Cardiac septum (tissue), 1 donor: Measurements from ENCODE around the gene CACNB4. TPM values are rescaled to one million over a fixed set of nuclear protein-coding genes. Genes with fewer than 3 reads are reported as not detected.

ENCODE experiments used
- DNase-seq: peaks from one replicate; pipeline ENCODE4 v3.0.0-alpha.2; 2020; ENCODE audit warnings: low spot score
- intact Hi-C: fragments of 100-400 bp; cut with DNase I; formaldehyde crosslinking; loops from one replicate; pipeline ENCODE4 v1.14.0; 2022
- total RNA-seq: library from RNA; stranded (reverse); fragmentation: NEBNext Ultra II Directional; extraction: Animal tissue kit (Norgen Biotek cat#: 25700); gene quantifications from one replicate; pipeline ENCODE4 v1.2.1, GENCODE V29; 2021
- donor health status: DM: no; HTN: no; CAD: no.

The CACNB4 gene
- total RNA-seq, 1 donor from 2014 or later: 0.67 TPM

GRCh38 chr2:152058655-152059054 is 40.2 kb downstream of the CACNB4 start:
- intact Hi-C loops: no loop called here
- DNase-seq: no peak

GRCh38 chr2:152056418-152056817 is 42.4 kb downstream of the CACNB4 start:
- no peak for DNase-seq
- intact Hi-C loops: no loop called here

- DNase-seq: no peak
- intact Hi-C loops: no loop called here
These were observed 43.3 kb downstream of the CACNB4 start for GRCh38 chr2:152055366-152056108.

GRCh38 chr2:152054593-152054992 is 44.3 kb downstream of the CACNB4 start:
- intact Hi-C loops: no loop called here
- no peak for DNase-seq

- no peak for DNase-seq
- intact Hi-C loops: no loop called here
These were observed 47.4 kb downstream of the CACNB4 start for GRCh38 chr2:152051436-152051835.

- no peak for DNase-seq
- intact Hi-C loops: no loop called here
These were observed 47.9 kb downstream of the CACNB4 start for GRCh38 chr2:152050915-152051314.

- no peak for DNase-seq
- intact Hi-C loops: no loop called here
These were observed 48.5 kb downstream of the CACNB4 start for GRCh38 chr2:152050341-152050740.

GRCh38 chr2:152049541-152049940 is 49.3 kb downstream of the CACNB4 start:
- DNase-seq: no peak
- intact Hi-C loops: no loop called here

- no peak for DNase-seq
- intact Hi-C loops: no loop called here
These were observed 50.9 kb downstream of the CACNB4 start for GRCh38 chr2:152047824-152048471.

GRCh38 chr2:152046940-152047339 is 51.9 kb downstream of the CACNB4 start:
- no peak for DNase-seq
- intact Hi-C loops: no loop called here

- DNase-seq: no peak
- intact Hi-C loops: no loop called here
These were observed 55.9 kb downstream of the CACNB4 start for GRCh38 chr2:152042636-152043615.

GRCh38 chr2:152038441-152038958 is 60.3 kb downstream of the CACNB4 start:
- DNase-seq: peak; percentile 78
- intact Hi-C loops: loop anchor here (5.0 kb wide), 2 partner anchors 59 to 599 kb away; partner anchors contain the start of gene CACNB4

- no peak for DNase-seq
- intact Hi-C loops: loop anchor here (2.0 to 5.0 kb wide), 3 partner anchors 59 to 599 kb away; partner anchors contain the start of genes CACNB4 and STAM2
These were observed 61.0 kb downstream of the CACNB4 start for GRCh38 chr2:152037743-152038435.

GRCh38 chr2:152036611-152037469 is 62.0 kb downstream of the CACNB4 start:
- intact Hi-C loops: loop anchor here (2.0 to 5.0 kb wide), 3 partner anchors 60 to 600 kb away; partner anchors contain the start of genes CACNB4 and STAM2
- DNase-seq: no peak

- no peak for DNase-seq
- intact Hi-C loops: no loop called here
These were observed 64.5 kb downstream of the CACNB4 start for GRCh38 chr2:152034257-152034801.

- DNase-seq: no peak
- intact Hi-C loops: no loop called here
These were observed 65.6 kb downstream of the CACNB4 start for GRCh38 chr2:152033011-152033925.
